ENCODE results near the gene AOPEP. TPM values are rescaled to one million over a fixed set of nuclear protein-coding genes. Genes with fewer than 3 reads are reported as not detected.

The AOPEP gene
- polyA plus RNA-seq, 1 of the 3 experiments (the other 2 are of a cell fraction), result 54.6 TPM

- Histone ChIP-seq H3K9me2 (no peaks in the 10 kb centered on the region), H3K4me2 (no peak overlapping the region), H3K27ac (ENCODE audit: low read depth in 2 of 2, low read length in 1 of 2) (no peak overlapping the region), H3K79me2 (ENCODE audit: insufficient read depth) (no peaks in the 10 kb centered on the region), H3K9me3 (no peaks in the 10 kb centered on the region), H3K36me3 (replicated peaks in 1 of 2; ENCODE audit: control insufficient read depth in 1 of 2, insufficient read depth in 2 of 2, low read length in 1 of 2) (no peaks in the 10 kb centered on the region), H4K20me1 (ENCODE audit: insufficient read depth) (no peaks in the 10 kb centered on the region), H3K4me3 (ENCODE audit: low read depth in 2 of 2, low read length in 1 of 2) (no peak overlapping the region), H2AFZ (ENCODE audit: low read depth) (no peak overlapping the region), H3K9ac (no peak overlapping the region), H3K27me3 (ENCODE audit: insufficient read depth) (no peaks in the 10 kb centered on the region; the same call in 1 of the 2 replicates), H3F3A (replicated peaks; ENCODE audit: insufficient read depth) (no peaks in the 10 kb centered on the region), H3K4me1 (ENCODE audit: control insufficient read depth in 1 of 2, insufficient read depth in 2 of 2, low read depth in 1 of 2, low read length in 1 of 2) (no peaks in the 10 kb centered on the region; a peak in 1 of 4 replicates)
- WGBS (ENCODE audit: low lambda C conversion rate), result 75% methylated on average over 4 of the region's 4 CpGs
- TF ChIP-seq MAX (IDR thresholded peaks at IDR 0.05; ENCODE audit: low read depth) (no peak), FOSL2 (IDR thresholded peaks at IDR 0.05; ENCODE audit: borderline replicate concordance, low read depth) (no peak), MXI1 (IDR thresholded peaks at IDR 0.05; ENCODE audit: low read depth, low read length) (no peak), TAF1 (IDR thresholded peaks at IDR 0.05; ENCODE audit: borderline replicate concordance, low read depth, low read length) (no peak)
- CTCF ChIA-PET, result no interaction called here
- no peak for DNase-seq
- POLR2A ChIA-PET, result no interaction called here
Observed at GRCh38 chr9:94714494-94714893, 12.0 kb upstream of the AOPEP start.

GRCh38 chr9:94717761-94718160 is 8.7 kb upstream of the AOPEP start:
- Histone ChIP-seq H3K4me2 (no peak overlapping the region), H3K9ac (no peak overlapping the region), H3K27ac (ENCODE audit: low read depth in 2 of 2, low read length in 1 of 2) (no peak overlapping the region), H3K4me3 (ENCODE audit: low read depth in 2 of 2, low read length in 1 of 2) (no peak overlapping the region), H3K27me3 (ENCODE audit: insufficient read depth) (no peaks in the 10 kb centered on the region; the same call in 1 of the 2 replicates), H3K9me3 (no peaks in the 10 kb centered on the region), H3K79me2 (ENCODE audit: insufficient read depth) (no peaks in the 10 kb centered on the region), H2AFZ (ENCODE audit: low read depth) (no peak overlapping the region), H3F3A (replicated peaks; ENCODE audit: insufficient read depth) (no peaks in the 10 kb centered on the region), H3K9me2 (no peaks in the 10 kb centered on the region), H4K20me1 (ENCODE audit: insufficient read depth) (no peaks in the 10 kb centered on the region), H3K36me3 (replicated peaks in 1 of 2; ENCODE audit: control insufficient read depth in 1 of 2, insufficient read depth in 2 of 2, low read length in 1 of 2) (no peaks in the 10 kb centered on the region), H3K4me1 (ENCODE audit: control insufficient read depth in 1 of 2, insufficient read depth in 2 of 2, low read depth in 1 of 2, low read length in 1 of 2) (no peaks in the 10 kb centered on the region)
- POLR2A ChIA-PET, result no interaction called here
- CTCF ChIA-PET, result interaction anchor here (1.0 kb wide), 1 partner anchor 40 kb away, joined by 3 read pairs; no protein-coding TSS in a partner anchor
- WGBS (ENCODE audit: low lambda C conversion rate), result 41% methylated on average over 3 of the region's 3 CpGs
- TF ChIP-seq RXRA (IDR thresholded peaks at IDR 0.05; ENCODE audit: borderline replicate concordance, low read depth) (no peak), FOSL2 (IDR thresholded peaks at IDR 0.05; ENCODE audit: borderline replicate concordance, low read depth) (no peak), MAX (IDR thresholded peaks at IDR 0.05; ENCODE audit: low read depth) (no peak), GATA2 (CRISPR knock-in tag; IDR thresholded peaks at IDR 0.05) (no peak), USF2 (IDR thresholded peaks at IDR 0.05; ENCODE audit: borderline replicate concordance, low read depth, low read length) (no peak), MEF2A (IDR thresholded peaks at IDR 0.05; ENCODE audit: borderline replicate concordance, low read depth) (no peak), TCF12 (IDR thresholded peaks at IDR 0.05) (no peak), FOXM1 (IDR thresholded peaks at IDR 0.05; ENCODE audit: low read depth) (no peak), RAD21 (IDR thresholded peaks at IDR 0.05; ENCODE audit: low read length) (no peak), YY1 (IDR thresholded peaks at IDR 0.05; ENCODE audit: low read depth) (no peak), SIN3A (IDR thresholded peaks at IDR 0.05; ENCODE audit: borderline replicate concordance, low read depth, low read length) (no peak), EZH2phosphoT487 (IDR thresholded peaks at IDR 0.05; ENCODE audit: borderline replicate concordance, low read depth) (no peak), PBX3 (IDR thresholded peaks at IDR 0.05) (no peak), CTCF (IDR thresholded peaks at IDR 0.05) (no peak), NFIC (IDR thresholded peaks at IDR 0.05; ENCODE audit: borderline replicate concordance) (no peak), TEAD4 (IDR thresholded peaks at IDR 0.05; ENCODE audit: borderline replicate concordance, insufficient read depth) (no peak)
- DNase-seq, result no peak
